H1 (cell line): ENCODE measurements around the gene GAK.

Experiments
- CBX5 ChIP-seq: fragments of 300-800, 300-1000 bp; sonication (generic); IDR thresholded peaks from 2 replicates; pipeline ENCODE4 v1.7.1; 2016; ENCODE audit warnings: antibody characterized with exemption, low read length, low read depth
- CHD2 ChIP-seq: IDR thresholded peaks from 2 replicates; pipeline ENCODE4 v1.6.1; 2012; ENCODE audit warnings: low read length, improper control_type of control experiment
- CTCF ChIP-seq, 3 experiments: IDR thresholded peaks; 1 replicate in 2 of 3; 2 replicates in 1 of 3; pipeline versions ENCODE4 v1.5.1 to v1.6.1; 2011; ENCODE audit warnings: low read length in 3 of 3, mild to moderate bottlenecking in 3 of 3, inconsistent platforms in 2 of 3, low read depth in 1 of 3, moderate library complexity in 1 of 3; ENCODE audit not compliant: insufficient read depth in 1 of 3; ENCODE audit errors: control extremely low read depth in 1 of 3
- EZH2 ChIP-seq: fragments of 200-600 bp; sonication (generic); IDR thresholded peaks from 2 replicates; pipeline ENCODE4 v1.7.1; 2012; ENCODE audit warnings: low read depth, mild to moderate bottlenecking, moderate library complexity, low read length, inconsistent platforms; ENCODE audit not compliant: severe bottlenecking
- NRF1 ChIP-seq: IDR thresholded peaks from 2 replicates; pipeline ENCODE4 v1.6.1; 2011; ENCODE audit warnings: mild to moderate bottlenecking, low read depth, low read length, improper control_type of control experiment
- POLR2A ChIP-seq, 2 experiments: IDR thresholded peaks; 1 replicate in 1 of 2; 2 replicates in 1 of 2; pipeline ENCODE4 v1.6.1; 2011; ENCODE audit warnings: low read depth in 2 of 2, low read length in 2 of 2, mild to moderate bottlenecking in 2 of 2; ENCODE audit errors: control extremely low read depth in 1 of 2
- RAD21 ChIP-seq, 2 experiments: IDR thresholded peaks in 1 of 2; conservative IDR thresholded peaks in 1 of 2; 2 replicates each; pipeline ENCODE4 v1.6.1; 2011; ENCODE audit warnings: low read depth in 2 of 2, low read length in 2 of 2, improper control_type of control experiment in 1 of 2, inconsistent platforms in 1 of 2, mild to moderate bottlenecking in 1 of 2, moderate library complexity in 1 of 2
- RNF2 ChIP-seq: fragments of 200-900, 300-1000 bp; sonication (generic); IDR thresholded peaks from 2 replicates; pipeline ENCODE4 v1.7.1; 2016; ENCODE audit warnings: borderline replicate concordance, low read depth, mild to moderate bottlenecking, antibody characterized with exemption, low read length; ENCODE audit not compliant: poor library complexity, severe bottlenecking; ENCODE audit errors: missing control alignments
- SIN3A ChIP-seq, 2 experiments: IDR thresholded peaks in 1 of 2; conservative IDR thresholded peaks in 1 of 2; 2 replicates each; pipeline ENCODE4 v1.6.1; 2011 to 2012; ENCODE audit warnings: low read length in 2 of 2, improper control_type of control experiment in 1 of 2, low read depth in 1 of 2, mild to moderate bottlenecking in 1 of 2
- SRF ChIP-seq: IDR thresholded peaks from 2 replicates; pipeline ENCODE4 v1.6.1; 2011; ENCODE audit warnings: mild to moderate bottlenecking, low read depth, low read length, moderate library complexity
- TF ChIP-seq, protein P1 (sequence below): IDR thresholded peaks from 2 replicates; pipeline ENCODE4 v1.6.1; 2011; ENCODE audit warnings: low read depth, mild to moderate bottlenecking, low read length; ENCODE audit not compliant: insufficient read depth
- TF ChIP-seq, protein P2 (sequence below): IDR thresholded peaks from 2 replicates; pipeline ENCODE4 v1.6.1; 2011; ENCODE audit warnings: low read length, improper control_type of control experiment
- TF ChIP-seq, protein P3 (sequence below): fragments of 300-600 bp; sonication (generic); IDR thresholded peaks from 2 replicates; pipeline ENCODE4 v1.7.1; 2012; ENCODE audit warnings: low read length, moderate library complexity, mild to moderate bottlenecking, inconsistent platforms; ENCODE audit not compliant: insufficient replicate concordance

- TF ChIP-seq RAD21 (IDR thresholded peaks at IDR 0.05 in 1 of 2, conservative IDR thresholded peaks at IDR 0.05 in 1 of 2; ENCODE audit: low read depth in 2 of 2, low read length in 2 of 2), result peak in 1 of 2 experiments; percentile 26; a peak in 1 of 4 replicates
- no peak for TF ChIP-seq SIN3A (conservative IDR thresholded peaks at IDR 0.05 in 1 of 2, IDR thresholded peaks at IDR 0.05 in 1 of 2; ENCODE audit: low read depth in 1 of 2, low read length in 2 of 2)
- no peak for TF ChIP-seq SRF
- TF ChIP-seq EZH2, result no peak
- no peak for TF ChIP-seq CTCF (IDR thresholded peaks at IDR 0.05; ENCODE audit: control extremely low read depth in 1 of 3, insufficient read depth in 1 of 3, low read depth in 1 of 3, low read length in 3 of 3)
- no peak for TF ChIP-seq CBX5
- TF ChIP-seq RNF2, result no peak
- TF ChIP-seq, protein P1, sequence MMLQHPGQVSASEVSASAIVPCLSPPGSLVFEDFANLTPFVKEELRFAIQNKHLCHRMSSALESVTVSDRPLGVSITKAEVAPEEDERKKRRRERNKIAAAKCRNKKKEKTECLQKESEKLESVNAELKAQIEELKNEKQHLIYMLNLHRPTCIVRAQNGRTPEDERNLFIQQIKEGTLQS, result no peak
- no peak for TF ChIP-seq NRF1
- TF ChIP-seq CHD2, result no peak
- TF ChIP-seq, protein P2, sequence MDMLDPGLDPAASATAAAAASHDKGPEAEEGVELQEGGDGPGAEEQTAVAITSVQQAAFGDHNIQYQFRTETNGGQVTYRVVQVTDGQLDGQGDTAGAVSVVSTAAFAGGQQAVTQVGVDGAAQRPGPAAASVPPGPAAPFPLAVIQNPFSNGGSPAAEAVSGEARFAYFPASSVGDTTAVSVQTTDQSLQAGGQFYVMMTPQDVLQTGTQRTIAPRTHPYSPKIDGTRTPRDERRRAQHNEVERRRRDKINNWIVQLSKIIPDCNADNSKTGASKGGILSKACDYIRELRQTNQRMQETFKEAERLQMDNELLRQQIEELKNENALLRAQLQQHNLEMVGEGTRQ, result no peak
- no peak for TF ChIP-seq POLR2A (IDR thresholded peaks at IDR 0.05; ENCODE audit: control extremely low read depth in 1 of 2, low read depth in 2 of 2, low read length in 2 of 2)
- TF ChIP-seq, protein P3, sequence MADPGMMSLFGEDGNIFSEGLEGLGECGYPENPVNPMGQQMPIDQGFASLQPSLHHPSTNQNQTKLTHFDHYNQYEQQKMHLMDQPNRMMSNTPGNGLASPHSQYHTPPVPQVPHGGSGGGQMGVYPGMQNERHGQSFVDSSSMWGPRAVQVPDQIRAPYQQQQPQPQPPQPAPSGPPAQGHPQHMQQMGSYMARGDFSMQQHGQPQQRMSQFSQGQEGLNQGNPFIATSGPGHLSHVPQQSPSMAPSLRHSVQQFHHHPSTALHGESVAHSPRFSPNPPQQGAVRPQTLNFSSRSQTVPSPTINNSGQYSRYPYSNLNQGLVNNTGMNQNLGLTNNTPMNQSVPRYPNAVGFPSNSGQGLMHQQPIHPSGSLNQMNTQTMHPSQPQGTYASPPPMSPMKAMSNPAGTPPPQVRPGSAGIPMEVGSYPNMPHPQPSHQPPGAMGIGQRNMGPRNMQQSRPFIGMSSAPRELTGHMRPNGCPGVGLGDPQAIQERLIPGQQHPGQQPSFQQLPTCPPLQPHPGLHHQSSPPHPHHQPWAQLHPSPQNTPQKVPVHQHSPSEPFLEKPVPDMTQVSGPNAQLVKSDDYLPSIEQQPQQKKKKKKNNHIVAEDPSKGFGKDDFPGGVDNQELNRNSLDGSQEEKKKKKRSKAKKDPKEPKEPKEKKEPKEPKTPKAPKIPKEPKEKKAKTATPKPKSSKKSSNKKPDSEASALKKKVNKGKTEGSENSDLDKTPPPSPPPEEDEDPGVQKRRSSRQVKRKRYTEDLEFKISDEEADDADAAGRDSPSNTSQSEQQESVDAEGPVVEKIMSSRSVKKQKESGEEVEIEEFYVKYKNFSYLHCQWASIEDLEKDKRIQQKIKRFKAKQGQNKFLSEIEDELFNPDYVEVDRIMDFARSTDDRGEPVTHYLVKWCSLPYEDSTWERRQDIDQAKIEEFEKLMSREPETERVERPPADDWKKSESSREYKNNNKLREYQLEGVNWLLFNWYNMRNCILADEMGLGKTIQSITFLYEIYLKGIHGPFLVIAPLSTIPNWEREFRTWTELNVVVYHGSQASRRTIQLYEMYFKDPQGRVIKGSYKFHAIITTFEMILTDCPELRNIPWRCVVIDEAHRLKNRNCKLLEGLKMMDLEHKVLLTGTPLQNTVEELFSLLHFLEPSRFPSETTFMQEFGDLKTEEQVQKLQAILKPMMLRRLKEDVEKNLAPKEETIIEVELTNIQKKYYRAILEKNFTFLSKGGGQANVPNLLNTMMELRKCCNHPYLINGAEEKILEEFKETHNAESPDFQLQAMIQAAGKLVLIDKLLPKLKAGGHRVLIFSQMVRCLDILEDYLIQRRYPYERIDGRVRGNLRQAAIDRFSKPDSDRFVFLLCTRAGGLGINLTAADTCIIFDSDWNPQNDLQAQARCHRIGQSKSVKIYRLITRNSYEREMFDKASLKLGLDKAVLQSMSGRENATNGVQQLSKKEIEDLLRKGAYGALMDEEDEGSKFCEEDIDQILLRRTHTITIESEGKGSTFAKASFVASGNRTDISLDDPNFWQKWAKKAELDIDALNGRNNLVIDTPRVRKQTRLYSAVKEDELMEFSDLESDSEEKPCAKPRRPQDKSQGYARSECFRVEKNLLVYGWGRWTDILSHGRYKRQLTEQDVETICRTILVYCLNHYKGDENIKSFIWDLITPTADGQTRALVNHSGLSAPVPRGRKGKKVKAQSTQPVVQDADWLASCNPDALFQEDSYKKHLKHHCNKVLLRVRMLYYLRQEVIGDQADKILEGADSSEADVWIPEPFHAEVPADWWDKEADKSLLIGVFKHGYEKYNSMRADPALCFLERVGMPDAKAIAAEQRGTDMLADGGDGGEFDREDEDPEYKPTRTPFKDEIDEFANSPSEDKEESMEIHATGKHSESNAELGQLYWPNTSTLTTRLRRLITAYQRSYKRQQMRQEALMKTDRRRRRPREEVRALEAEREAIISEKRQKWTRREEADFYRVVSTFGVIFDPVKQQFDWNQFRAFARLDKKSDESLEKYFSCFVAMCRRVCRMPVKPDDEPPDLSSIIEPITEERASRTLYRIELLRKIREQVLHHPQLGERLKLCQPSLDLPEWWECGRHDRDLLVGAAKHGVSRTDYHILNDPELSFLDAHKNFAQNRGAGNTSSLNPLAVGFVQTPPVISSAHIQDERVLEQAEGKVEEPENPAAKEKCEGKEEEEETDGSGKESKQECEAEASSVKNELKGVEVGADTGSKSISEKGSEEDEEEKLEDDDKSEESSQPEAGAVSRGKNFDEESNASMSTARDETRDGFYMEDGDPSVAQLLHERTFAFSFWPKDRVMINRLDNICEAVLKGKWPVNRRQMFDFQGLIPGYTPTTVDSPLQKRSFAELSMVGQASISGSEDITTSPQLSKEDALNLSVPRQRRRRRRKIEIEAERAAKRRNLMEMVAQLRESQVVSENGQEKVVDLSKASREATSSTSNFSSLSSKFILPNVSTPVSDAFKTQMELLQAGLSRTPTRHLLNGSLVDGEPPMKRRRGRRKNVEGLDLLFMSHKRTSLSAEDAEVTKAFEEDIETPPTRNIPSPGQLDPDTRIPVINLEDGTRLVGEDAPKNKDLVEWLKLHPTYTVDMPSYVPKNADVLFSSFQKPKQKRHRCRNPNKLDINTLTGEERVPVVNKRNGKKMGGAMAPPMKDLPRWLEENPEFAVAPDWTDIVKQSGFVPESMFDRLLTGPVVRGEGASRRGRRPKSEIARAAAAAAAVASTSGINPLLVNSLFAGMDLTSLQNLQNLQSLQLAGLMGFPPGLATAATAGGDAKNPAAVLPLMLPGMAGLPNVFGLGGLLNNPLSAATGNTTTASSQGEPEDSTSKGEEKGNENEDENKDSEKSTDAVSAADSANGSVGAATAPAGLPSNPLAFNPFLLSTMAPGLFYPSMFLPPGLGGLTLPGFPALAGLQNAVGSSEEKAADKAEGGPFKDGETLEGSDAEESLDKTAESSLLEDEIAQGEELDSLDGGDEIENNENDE, result no peak
Observed at GRCh38 chr4:932713-933070, 576 bp upstream of the GAK start.
